GM12801 (cell line): ENCODE data around the gene OPRL1.

Experiments
- TF ChIP-seq, protein P1 (sequence below): IDR thresholded peaks from one replicate; pipeline ENCODE4 v1.5.1; 2011; ENCODE audit warnings: control low read depth; ENCODE audit not compliant: insufficient read length; ENCODE audit errors: extremely low read depth

The OPRL1 gene

DNA sequence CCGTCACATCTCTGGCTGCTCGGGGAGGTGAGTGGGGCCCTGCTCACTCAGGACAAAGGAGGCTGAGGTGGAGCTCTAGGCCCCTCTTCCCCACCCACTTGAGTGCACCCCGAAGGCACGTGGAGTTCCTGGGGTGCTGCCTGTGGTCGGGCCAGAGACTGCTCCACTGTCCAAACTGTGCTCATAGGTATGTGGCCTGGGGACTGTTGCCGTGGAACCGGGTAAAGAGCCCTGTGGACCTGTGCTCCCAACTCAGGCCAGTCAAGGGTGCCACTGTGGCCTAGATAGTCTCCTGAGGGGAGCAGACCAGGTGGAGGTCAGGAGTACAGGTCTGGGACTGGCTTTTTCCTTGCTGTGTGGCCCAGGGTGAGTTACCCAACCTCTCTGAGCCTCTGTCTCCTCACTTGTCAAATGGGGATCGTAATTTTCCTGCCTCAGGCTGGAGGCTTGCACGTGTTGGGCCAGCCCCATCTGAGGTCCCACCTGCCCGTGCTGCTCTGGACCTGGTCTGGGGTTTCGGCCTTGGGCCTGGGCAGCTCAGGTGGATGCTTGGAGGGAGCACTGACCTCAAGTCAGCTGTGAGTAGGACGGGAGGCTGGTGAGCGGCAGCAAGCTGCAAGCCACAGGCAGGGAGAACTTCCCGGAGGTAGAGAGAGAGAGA is 39.9 kb downstream of the OPRL1 start:
- TF ChIP-seq, protein P1, sequence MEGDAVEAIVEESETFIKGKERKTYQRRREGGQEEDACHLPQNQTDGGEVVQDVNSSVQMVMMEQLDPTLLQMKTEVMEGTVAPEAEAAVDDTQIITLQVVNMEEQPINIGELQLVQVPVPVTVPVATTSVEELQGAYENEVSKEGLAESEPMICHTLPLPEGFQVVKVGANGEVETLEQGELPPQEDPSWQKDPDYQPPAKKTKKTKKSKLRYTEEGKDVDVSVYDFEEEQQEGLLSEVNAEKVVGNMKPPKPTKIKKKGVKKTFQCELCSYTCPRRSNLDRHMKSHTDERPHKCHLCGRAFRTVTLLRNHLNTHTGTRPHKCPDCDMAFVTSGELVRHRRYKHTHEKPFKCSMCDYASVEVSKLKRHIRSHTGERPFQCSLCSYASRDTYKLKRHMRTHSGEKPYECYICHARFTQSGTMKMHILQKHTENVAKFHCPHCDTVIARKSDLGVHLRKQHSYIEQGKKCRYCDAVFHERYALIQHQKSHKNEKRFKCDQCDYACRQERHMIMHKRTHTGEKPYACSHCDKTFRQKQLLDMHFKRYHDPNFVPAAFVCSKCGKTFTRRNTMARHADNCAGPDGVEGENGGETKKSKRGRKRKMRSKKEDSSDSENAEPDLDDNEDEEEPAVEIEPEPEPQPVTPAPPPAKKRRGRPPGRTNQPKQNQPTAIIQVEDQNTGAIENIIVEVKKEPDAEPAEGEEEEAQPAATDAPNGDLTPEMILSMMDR, result no peak

DNA sequence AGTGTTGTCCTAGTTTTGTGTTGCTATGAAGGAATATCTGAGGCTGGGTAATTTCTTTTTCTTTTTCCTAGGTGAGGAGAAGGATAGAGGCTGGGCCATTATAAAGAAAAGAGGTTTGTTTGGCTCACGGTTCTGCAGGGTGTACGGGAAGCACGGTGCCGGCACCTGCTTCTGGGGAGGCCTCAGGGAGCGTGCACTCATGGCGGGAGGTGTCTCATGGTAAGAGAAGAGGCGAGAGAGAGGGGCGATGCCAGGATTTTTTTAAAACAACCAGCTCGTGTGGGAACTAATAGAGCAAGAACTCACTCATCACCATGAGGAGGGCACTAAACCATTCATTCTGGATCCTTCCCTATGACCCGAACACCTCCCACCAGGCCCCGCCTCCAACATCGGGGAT is 41.7 kb downstream of the OPRL1 start:
- TF ChIP-seq, protein P1, result no peak

DNA sequence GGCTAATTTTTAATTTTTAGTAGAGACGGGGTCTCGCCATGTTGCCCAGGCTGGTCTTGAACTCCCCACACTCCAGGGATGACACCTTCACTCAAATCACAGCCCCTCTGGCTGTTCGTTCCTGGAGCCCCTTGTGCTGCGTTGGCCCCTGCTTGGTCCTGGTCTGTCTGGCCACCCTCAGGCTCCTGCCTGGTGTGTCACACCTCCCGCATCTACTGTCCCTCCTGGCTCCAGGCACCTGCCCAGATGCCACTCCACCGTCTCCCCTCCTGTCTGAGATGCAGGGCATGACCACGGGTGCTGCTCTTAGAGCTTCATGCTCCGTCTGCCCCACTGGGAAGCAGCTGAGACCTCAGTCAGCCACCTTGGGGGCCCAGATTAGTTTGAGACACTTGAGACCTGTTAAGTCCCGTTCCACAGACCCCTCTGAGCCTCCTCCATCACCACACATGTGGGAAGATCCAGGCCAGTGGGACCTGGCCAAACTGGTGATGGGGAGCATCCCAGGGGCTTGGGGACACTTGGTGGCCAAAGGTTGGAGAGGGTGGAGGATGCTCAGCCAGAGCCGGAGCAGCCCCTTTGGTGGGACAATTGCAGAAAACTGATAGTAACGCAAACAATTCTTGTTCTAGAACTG is 49.4 kb downstream of the OPRL1 start:
- TF ChIP-seq, protein P1, result no peak

DNA sequence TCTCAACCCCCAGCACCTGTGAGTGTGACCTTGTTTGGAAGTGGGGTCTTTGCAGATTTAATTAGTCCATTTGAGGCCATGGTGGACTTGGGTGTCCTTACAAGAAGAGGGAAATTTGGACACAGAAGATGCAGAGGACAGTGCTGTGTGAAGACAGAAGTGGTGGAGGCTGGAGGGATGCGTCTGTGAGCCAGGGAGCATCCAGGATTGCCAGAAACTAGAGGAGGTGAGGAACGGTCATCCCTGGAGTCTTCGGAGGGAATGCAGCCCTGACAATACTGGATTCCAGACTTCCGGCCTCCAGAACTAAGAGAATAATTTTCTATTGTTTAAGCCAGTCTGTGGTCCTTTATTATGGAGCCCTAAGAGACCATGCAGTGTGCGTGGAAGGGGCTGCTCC is 50.4 kb downstream of the OPRL1 start:
- TF ChIP-seq, protein P1, result no peak

DNA sequence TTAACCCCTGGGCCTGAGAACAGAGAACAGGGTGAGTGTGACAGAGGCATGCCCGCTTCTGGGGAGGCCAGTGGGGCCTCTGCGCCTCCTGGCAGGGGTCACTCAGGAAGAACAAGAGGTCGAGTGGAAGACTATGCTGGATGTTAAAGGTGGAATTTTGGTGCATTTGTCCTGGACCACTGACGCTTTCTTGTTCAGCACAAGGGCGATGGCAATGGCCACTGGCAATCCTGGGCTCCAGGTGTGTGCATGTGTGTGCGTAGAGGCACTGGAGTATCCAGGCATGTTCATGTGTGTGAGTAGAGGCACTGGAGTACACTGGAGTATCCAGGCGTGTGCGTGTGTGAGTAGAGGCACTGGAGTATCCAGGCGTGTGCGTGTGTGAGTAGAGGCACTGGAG is 51.0 kb downstream of the OPRL1 start:
- TF ChIP-seq, protein P1, result no peak

DNA sequence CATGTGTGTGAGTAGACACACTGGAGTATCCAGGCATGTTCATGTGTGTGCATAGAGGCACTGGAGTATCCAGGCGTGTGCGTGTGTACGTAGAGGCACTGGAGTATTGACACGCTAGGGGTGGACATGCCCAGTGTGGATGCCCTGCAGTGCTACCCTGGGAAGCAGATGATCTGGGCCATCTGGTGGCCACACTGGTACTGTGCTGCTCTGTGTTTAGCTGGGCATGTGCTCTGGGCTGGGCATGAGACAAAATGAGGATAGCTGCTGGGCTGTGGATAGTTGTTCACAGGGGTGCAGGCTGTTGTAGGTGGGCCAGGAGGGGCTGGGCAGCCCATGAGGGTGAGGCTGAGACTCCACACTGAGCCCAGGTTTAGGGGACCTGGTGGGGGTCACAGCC is 51.5 kb downstream of the OPRL1 start:
- TF ChIP-seq, protein P1, result no peak

DNA sequence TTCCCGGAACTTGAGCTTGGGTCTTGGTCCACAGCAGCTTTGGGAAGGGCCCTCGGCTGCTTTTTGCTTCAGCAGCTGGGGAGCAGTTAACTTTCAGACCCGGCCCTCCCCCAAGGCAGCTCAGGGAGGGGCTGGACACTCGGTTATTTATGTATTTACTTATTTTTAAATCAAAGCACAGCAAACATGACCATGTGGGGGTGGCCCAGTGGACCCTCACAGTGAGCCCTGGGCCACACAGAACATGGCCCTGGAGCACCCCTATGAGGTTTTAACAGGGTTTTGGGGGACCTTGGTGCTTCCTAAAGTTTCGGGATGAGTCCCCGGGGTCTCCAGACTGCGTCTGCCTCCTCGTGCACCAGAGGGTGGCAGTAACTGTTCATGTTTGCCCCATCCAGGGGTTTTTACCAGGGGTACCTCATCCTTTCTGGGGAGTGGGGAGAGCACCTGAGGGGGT is 54.1 kb downstream of the OPRL1 start:
- TF ChIP-seq, protein P1, result no peak
